ENCODE results near the gene CST9L. TPM values are rescaled to one million over a fixed set of nuclear protein-coding genes. Genes with fewer than 3 reads are reported as not detected.

Gene CST9L
- total and polyA plus RNA-seq, 2 experiments from 2014 or later, result not detected

GRCh38 chr20:23587631-23588030 lies 19.3 kb upstream of the CST9L start:
- no peak for TF ChIP-seq EZH2phosphoT487 (IDR thresholded peaks at IDR 0.05; ENCODE audit: low read depth, severe bottlenecking, unreplicated experiment)
- TF ChIP-seq EZH2 (IDR thresholded peaks at IDR 0.05; ENCODE audit: borderline replicate concordance), result no peak
- TF ChIP-seq CTCF (IDR thresholded peaks at IDR 0.05; ENCODE audit: poor library complexity), result no peak
- Histone ChIP-seq H3K4me2 (no peak overlapping the region), H2AFZ (no peak overlapping the region), H3K27ac (no peak overlapping the region), H4K20me1 (ENCODE audit: insufficient read depth, poor library complexity, severe bottlenecking) (no peaks in the 10 kb centered on the region), H3K4me3 (no peak overlapping the region), H3K4me1 (ENCODE audit: insufficient read depth) (peaks cover 13% of the 10 kb centered on the region), H3K36me3 (replicated peaks; ENCODE audit: insufficient read depth, low read depth) (no peaks in the 10 kb centered on the region), H3K79me2 (no peaks in the 10 kb centered on the region), H3K9me3 (ENCODE audit: low read depth) (no peaks in the 10 kb centered on the region), H3K27me3 (no peaks in the 10 kb centered on the region), H3K9me2 (replicated peaks; ENCODE audit: insufficient read depth) (no peaks in the 10 kb centered on the region)
- 85% methylated on average over 7 of the region's 7 CpGs for WGBS (ENCODE audit: low lambda C conversion rate, missing lambda C conversion rate)
- no peak for DNase-seq (ENCODE audit: low spot score)

- no peak for TF ChIP-seq CTCF (IDR thresholded peaks at IDR 0.05; ENCODE audit: poor library complexity)
- no peak for TF ChIP-seq EZH2 (IDR thresholded peaks at IDR 0.05; ENCODE audit: borderline replicate concordance)
- no peak for TF ChIP-seq EZH2phosphoT487 (IDR thresholded peaks at IDR 0.05; ENCODE audit: low read depth, severe bottlenecking, unreplicated experiment)
- Histone ChIP-seq H4K20me1 (ENCODE audit: insufficient read depth, poor library complexity, severe bottlenecking) (no peaks in the 10 kb centered on the region), H3K27ac (peak overlapping the region; percentile 39), H3K9me2 (replicated peaks; ENCODE audit: insufficient read depth) (no peaks in the 10 kb centered on the region), H3K4me3 (no peak overlapping the region), H3K79me2 (no peaks in the 10 kb centered on the region), H3K4me2 (no peak overlapping the region), H3K27me3 (no peaks in the 10 kb centered on the region), H3K9me3 (ENCODE audit: low read depth) (no peaks in the 10 kb centered on the region), H3K4me1 (ENCODE audit: insufficient read depth) (peaks cover 13% of the 10 kb centered on the region), H2AFZ (no peak overlapping the region), H3K36me3 (replicated peaks; ENCODE audit: insufficient read depth, low read depth) (no peaks in the 10 kb centered on the region)
- 73% methylated on average over 13 of the region's 13 CpGs for WGBS (ENCODE audit: low lambda C conversion rate, missing lambda C conversion rate)
- peak; percentile 1 for DNase-seq (ENCODE audit: low spot score)
Measured at GRCh38 chr20:23586735-23587525, 18.6 kb upstream of the CST9L start.

- Histone ChIP-seq H3K9me2 (replicated peaks; ENCODE audit: insufficient read depth) (no peaks in the 10 kb centered on the region), H3K27ac (peak overlapping the region; percentile 39), H3K4me2 (no peak overlapping the region), H3K4me3 (no peak overlapping the region), H3K27me3 (no peaks in the 10 kb centered on the region), H3K9me3 (ENCODE audit: low read depth) (no peaks in the 10 kb centered on the region), H3K4me1 (ENCODE audit: insufficient read depth) (peaks cover 13% of the 10 kb centered on the region), H4K20me1 (ENCODE audit: insufficient read depth, poor library complexity, severe bottlenecking) (no peaks in the 10 kb centered on the region), H3K79me2 (no peaks in the 10 kb centered on the region), H2AFZ (no peak overlapping the region), H3K36me3 (replicated peaks; ENCODE audit: insufficient read depth, low read depth) (no peaks in the 10 kb centered on the region)
- 78% methylated on average over 5 of the region's 5 CpGs for WGBS (ENCODE audit: low lambda C conversion rate, missing lambda C conversion rate)
- TF ChIP-seq CTCF (IDR thresholded peaks at IDR 0.05; ENCODE audit: poor library complexity), result no peak
- TF ChIP-seq EZH2phosphoT487 (IDR thresholded peaks at IDR 0.05; ENCODE audit: low read depth, severe bottlenecking, unreplicated experiment), result no peak
- TF ChIP-seq EZH2 (IDR thresholded peaks at IDR 0.05; ENCODE audit: borderline replicate concordance), result no peak
- peak; percentile 34 for DNase-seq (ENCODE audit: low spot score)
Measured at GRCh38 chr20:23585808-23586734, 17.8 kb upstream of the CST9L start.

All from hepatocyte (in vitro differentiated cells).